HepG2 (cell line): ENCODE measurements around the gene RAC3. TPM values are rescaled to one million over a fixed set of nuclear protein-coding genes. Genes with fewer than 3 reads are reported as not detected.
A peak's percentile ranks its signal among the peaks of the same experiment; 100 is the strongest.

Experiments used
- ATAC-seq: fragments of 200-7000 bp; cut with Tn5 transposase; 3 replicates; pipeline ENCODE4 v1.9.1; 2020; ENCODE audit warnings: mild to moderate bottlenecking, moderate library complexity
- BruUV-seq: library from RNA; stranded (reverse); fragments of 400-500 nt; replicated peaks from 2 replicates; lab custom pipeline; 2021; lab: Mats Ljungman, UMichigan
- CTCF ChIA-PET: fragments of 300-600 bp; formaldehyde crosslinking; extraction: SDS; loops from one replicate; lab custom pipeline; 2021; ENCODE audit warnings: low total read pairs, inconsistent platforms, low intra/inter-chr PET ratio; lab: Yijun Ruan, JAX
- POLR2A ChIA-PET: fragments of 350-600 bp; sonication (Branson Sonifier 250); formaldehyde crosslinking; loops from one replicate; lab custom pipeline; 2020; ENCODE audit warnings: antibody characterized with exemption, inconsistent platforms; lab: Yijun Ruan, JAX
- DNase-seq: peaks from one replicate; pipeline ENCODE4 v3.0.0-alpha.2; 2015; ENCODE audit warnings: low spot score
- FAIRE-seq: peaks from 3 replicates; lab custom pipeline; 2011; peaks lifted over from hg19 to GRCh38; lab: Jason Lieb, UNC
- H2AFZ ChIP-seq: one replicate; pipeline ENCODE4 v1.6.1; 2011; ENCODE audit warnings: low read length, inconsistent platforms
- H3K27ac ChIP-seq: fragments of 300-600 bp; 3 replicates; pipeline ENCODE4 v1.8.0; 2011; ENCODE audit warnings: mixed run types, mild to moderate bottlenecking, mixed read lengths, low read length, inconsistent platforms; ENCODE audit not compliant: insufficient read depth; ENCODE audit errors: extremely low read length
- H3K27me3 ChIP-seq, 2 experiments: fragments of 200-600 bp in 1 of 2; 2 replicates in 1 of 2; 3 replicates in 1 of 2; pipeline versions ENCODE4 v1.6.0 to v1.8.0; 2011; ENCODE audit warnings: low read length in 2 of 2, mild to moderate bottlenecking in 2 of 2, moderate library complexity in 2 of 2, inconsistent platforms in 1 of 2; ENCODE audit not compliant: insufficient read depth in 2 of 2, control insufficient read depth in 1 of 2
- H3K36me3 ChIP-seq, 2 experiments: fragments of 200-600 bp in 1 of 2; replicated peaks in 1 of 2; 2 replicates in 1 of 2; 3 replicates in 1 of 2; pipeline versions ENCODE4 v1.5.1 to v1.8.0; 2011; ENCODE audit warnings: low read length in 2 of 2, inconsistent platforms in 1 of 2; ENCODE audit not compliant: insufficient read depth in 2 of 2, control insufficient read depth in 1 of 2
- H3K4me1 ChIP-seq: 2 replicates; pipeline ENCODE4 v1.5.1; 2012; ENCODE audit warnings: low read length, inconsistent platforms; ENCODE audit not compliant: insufficient read depth
- H3K4me2 ChIP-seq: 2 replicates; pipeline ENCODE4 v1.6.0; 2011; ENCODE audit warnings: low read depth, low read length, inconsistent platforms
- H3K4me3 ChIP-seq, 3 experiments: fragments of 200-600 bp in 1 of 3; sonication (generic), shearing (Covaris generic) in 1 of 3; replicated peaks in 1 of 3; 2 replicates each; pipeline ENCODE4 v1.5.1; 2011 to 2016; ENCODE audit warnings: low read length in 3 of 3, inconsistent platforms in 2 of 3, low read depth in 2 of 3, mild to moderate bottlenecking in 2 of 3, control low read depth in 1 of 3, mixed read lengths in 1 of 3; ENCODE audit not compliant: insufficient read depth in 1 of 3
- H3K79me2 ChIP-seq: one replicate; pipeline ENCODE4 v1.6.1; 2011; ENCODE audit warnings: low read length, inconsistent platforms; ENCODE audit not compliant: insufficient read depth
- H3K9ac ChIP-seq: 2 replicates; pipeline ENCODE4 v1.6.0; 2011; ENCODE audit warnings: mild to moderate bottlenecking, low read depth, low read length, inconsistent platforms; ENCODE audit not compliant: insufficient read depth
- H3K9me3 ChIP-seq: 2 replicates; pipeline ENCODE4 v1.5.1; 2012; ENCODE audit warnings: mild to moderate bottlenecking, low read length
- H4K20me1 ChIP-seq: 2 replicates; pipeline ENCODE4 v1.6.0; 2011; ENCODE audit warnings: inconsistent platforms, mild to moderate bottlenecking, low read length, moderate library complexity; ENCODE audit not compliant: insufficient read depth
- ARNT ChIP-seq: fragments of 450-650 bp; IDR thresholded peaks from 2 replicates; pipeline ENCODE4 v1.6.1; 2017
- ATF7 ChIP-seq, 2 experiments: fragments of 450-650 bp in 1 of 2; sonication (generic) in 1 of 2; formaldehyde crosslinking in 1 of 2; IDR thresholded peaks; 2 replicates each; pipeline versions ENCODE4 v1.4.0 to v1.6.1; 2016 to 2020; ENCODE audit warnings: antibody characterized with exemption in 1 of 2, mild to moderate bottlenecking in 1 of 2, missing genetic modification reagents in 1 of 2
- HOXA3 ChIP-seq: sonication (generic); formaldehyde crosslinking; IDR thresholded peaks from 2 replicates; pipeline ENCODE4 v1.5.0; 2020; ENCODE audit warnings: missing genetic modification reagents
- MBD4 ChIP-seq: IDR thresholded peaks from 2 replicates; pipeline ENCODE4 v1.6.1; 2012; ENCODE audit warnings: low read length, inconsistent platforms, borderline replicate concordance
- MTA3 ChIP-seq: sonication (generic); formaldehyde crosslinking; IDR thresholded peaks from 2 replicates; pipeline ENCODE4 v1.4.0; 2020; ENCODE audit warnings: missing genetic modification reagents
- RFX3 ChIP-seq: IDR thresholded peaks from 2 replicates; pipeline ENCODE4 v1.6.1; 2016; ENCODE audit warnings: missing biosample characterization, missing genetic modification reagents
- SOX6 ChIP-seq, 2 experiments: fragments of 450-650 bp in 1 of 2; sonication (generic) in 1 of 2; formaldehyde crosslinking in 1 of 2; IDR thresholded peaks; 2 replicates each; pipeline versions ENCODE4 v1.4.0 to v1.6.1; 2017 to 2020; ENCODE audit warnings: antibody characterized with exemption in 1 of 2, mild to moderate bottlenecking in 1 of 2, missing genetic modification reagents in 1 of 2
- TARDBP ChIP-seq: sonication (generic); formaldehyde crosslinking; IDR thresholded peaks from 2 replicates; pipeline ENCODE4 v1.8.0; 2022; ENCODE audit warnings: mild to moderate bottlenecking, missing genetic modification reagents
- ZMYM2 ChIP-seq: sonication (generic); formaldehyde crosslinking; IDR thresholded peaks from 2 replicates; pipeline ENCODE4 v1.8.0; 2022; ENCODE audit warnings: mild to moderate bottlenecking, missing genetic modification reagents
- ZNF138 ChIP-seq: sonication (generic); formaldehyde crosslinking; IDR thresholded peaks from 2 replicates; pipeline ENCODE4 v1.5.0; 2020; ENCODE audit warnings: mild to moderate bottlenecking, low read depth, missing genetic modification reagents
- ZNF547 ChIP-seq: sonication (generic); formaldehyde crosslinking; IDR thresholded peaks from 2 replicates; pipeline ENCODE4 v1.5.1; 2020; ENCODE audit warnings: mild to moderate bottlenecking, missing genetic modification reagents
- ZNF572 ChIP-seq: sonication (generic); formaldehyde crosslinking; IDR thresholded peaks from 2 replicates; pipeline ENCODE4 v1.5.1; 2020; ENCODE audit warnings: mild to moderate bottlenecking, missing genetic modification reagents
- ZNF850 ChIP-seq: sonication (generic); formaldehyde crosslinking; conservative IDR thresholded peaks from 2 replicates; pipeline ENCODE4 v1.9.0; 2021; ENCODE audit warnings: mild to moderate bottlenecking, missing genetic modification reagents
- ZSCAN20 ChIP-seq: sonication (generic); formaldehyde crosslinking; IDR thresholded peaks from 2 replicates; pipeline ENCODE4 v1.4.0; 2020; ENCODE audit warnings: missing genetic modification reagents, mild to moderate bottlenecking, borderline replicate concordance
- WGBS: methylation state at CpG from one replicate; pipeline ENCODE4 v1.1.6; 2017; ENCODE audit warnings: low lambda C conversion rate; 5-methylcytosine and 5-hydroxymethylcytosine counted together
- in situ Hi-C: cut with HindIII; loops from 2 replicates; pipeline ENCODE4 v1.10.0; 2017; ENCODE audit warnings: low pct_unique_long_range_greater_than_20kb; ENCODE audit not compliant: extremely low pct_ligation_motif_present
- intact Hi-C: fragments of 100-400 bp; cut with micrococcal nuclease; formaldehyde crosslinking; loops from one replicate; pipeline ENCODE4 v1.10.0; 2022; ENCODE audit not compliant: unreplicated experiment
- polyA plus RNA-seq, 8 experiments: library from polyadenylated mRNA; depleted of rRNA in 3 of 8; stranded (reverse) in 7 of 8; unstranded in 1 of 8; fragments of >200 nt; fragmentation: Illumina TruSeq in 4 of 8; extraction: Trizol in 4 of 8; gene quantifications; 2 replicates each; pipeline versions ENCODE4 v1.2.1 to v1.2.3, GENCODE V29; 2011 to 2016; ENCODE audit warnings: low read depth in 4 of 8, missing spikeins in 1 of 8, mixed read lengths in 1 of 8; ENCODE audit not compliant: insufficient read depth in 1 of 8
- total RNA-seq, 5 experiments: library from RNA; depleted of rRNA; stranded (reverse); fragments of >200 nt; fragmentation: Illumina TruSeq; extraction: Trizol; gene quantifications; 2 replicates each; pipeline ENCODE4 v1.2.3, GENCODE V29; 2016; ENCODE audit warnings: low read depth in 1 of 5
- TF ChIP-seq, protein P1 (sequence below): sonication (generic); formaldehyde crosslinking; IDR thresholded peaks from 2 replicates; pipeline ENCODE4 v1.8.1; 2023; ENCODE audit warnings: mild to moderate bottlenecking, missing genetic modification reagents
- TF ChIP-seq, protein P2 (sequence below): sonication (generic); formaldehyde crosslinking; IDR thresholded peaks from 2 replicates; pipeline ENCODE4 v1.4.0; 2020; ENCODE audit warnings: missing genetic modification reagents
- TF ChIP-seq, protein P3 (sequence below): sonication (generic); formaldehyde crosslinking; conservative IDR thresholded peaks from 2 replicates; pipeline ENCODE4 v1.4.0; 2020; ENCODE audit warnings: missing genetic modification reagents
- TF ChIP-seq, protein P4 (sequence below): sonication (generic); formaldehyde crosslinking; IDR thresholded peaks from 2 replicates; pipeline ENCODE4 v1.8.0; 2022; ENCODE audit warnings: missing genetic modification reagents, mild to moderate bottlenecking, borderline replicate concordance

RAC3 gene
- total and polyA plus RNA-seq, 2 of the 13 experiments (the other 11 are each of a cell fraction or from before 2014, with no cell fraction given): 10.5 to 21.3 TPM

- POLR2A ChIA-PET: interaction anchor here (1.4 to 1.9 kb wide), 2 partner anchors 13 to 17 kb away, joined by 4 to 6 read pairs; partner anchors contain the start of gene DUS1L
- H3K4me3 ChIP-seq: no peak overlapping the region
- no peak for TF ChIP-seq ZNF572 (CRISPR knock-in tag)
- TF ChIP-seq SOX6 (IDR thresholded peaks at IDR 0.05): no peak
- TF ChIP-seq SOX6 (CRISPR knock-in tag; IDR thresholded peaks at IDR 0.05): no peak
- no peak for TF ChIP-seq ATF7 (IDR thresholded peaks at IDR 0.05)
- TF ChIP-seq ATF7 (CRISPR knock-in tag; IDR thresholded peaks at IDR 0.05): no peak
- TF ChIP-seq, protein P1, sequence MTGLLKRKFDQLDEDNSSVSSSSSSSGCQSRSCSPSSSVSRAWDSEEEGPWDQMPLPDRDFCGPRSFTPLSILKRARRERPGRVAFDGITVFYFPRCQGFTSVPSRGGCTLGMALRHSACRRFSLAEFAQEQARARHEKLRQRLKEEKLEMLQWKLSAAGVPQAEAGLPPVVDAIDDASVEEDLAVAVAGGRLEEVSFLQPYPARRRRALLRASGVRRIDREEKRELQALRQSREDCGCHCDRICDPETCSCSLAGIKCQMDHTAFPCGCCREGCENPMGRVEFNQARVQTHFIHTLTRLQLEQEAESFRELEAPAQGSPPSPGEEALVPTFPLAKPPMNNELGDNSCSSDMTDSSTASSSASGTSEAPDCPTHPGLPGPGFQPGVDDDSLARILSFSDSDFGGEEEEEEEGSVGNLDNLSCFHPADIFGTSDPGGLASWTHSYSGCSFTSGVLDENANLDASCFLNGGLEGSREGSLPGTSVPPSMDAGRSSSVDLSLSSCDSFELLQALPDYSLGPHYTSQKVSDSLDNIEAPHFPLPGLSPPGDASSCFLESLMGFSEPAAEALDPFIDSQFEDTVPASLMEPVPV: no peak
- no peak for TF ChIP-seq ZNF138 (CRISPR knock-in tag)
- no peak for TF ChIP-seq ZNF850
- no peak for TF ChIP-seq ZNF547 (CRISPR knock-in tag)
- no peak for TF ChIP-seq MTA3 (CRISPR knock-in tag)
- TF ChIP-seq, protein P2, sequence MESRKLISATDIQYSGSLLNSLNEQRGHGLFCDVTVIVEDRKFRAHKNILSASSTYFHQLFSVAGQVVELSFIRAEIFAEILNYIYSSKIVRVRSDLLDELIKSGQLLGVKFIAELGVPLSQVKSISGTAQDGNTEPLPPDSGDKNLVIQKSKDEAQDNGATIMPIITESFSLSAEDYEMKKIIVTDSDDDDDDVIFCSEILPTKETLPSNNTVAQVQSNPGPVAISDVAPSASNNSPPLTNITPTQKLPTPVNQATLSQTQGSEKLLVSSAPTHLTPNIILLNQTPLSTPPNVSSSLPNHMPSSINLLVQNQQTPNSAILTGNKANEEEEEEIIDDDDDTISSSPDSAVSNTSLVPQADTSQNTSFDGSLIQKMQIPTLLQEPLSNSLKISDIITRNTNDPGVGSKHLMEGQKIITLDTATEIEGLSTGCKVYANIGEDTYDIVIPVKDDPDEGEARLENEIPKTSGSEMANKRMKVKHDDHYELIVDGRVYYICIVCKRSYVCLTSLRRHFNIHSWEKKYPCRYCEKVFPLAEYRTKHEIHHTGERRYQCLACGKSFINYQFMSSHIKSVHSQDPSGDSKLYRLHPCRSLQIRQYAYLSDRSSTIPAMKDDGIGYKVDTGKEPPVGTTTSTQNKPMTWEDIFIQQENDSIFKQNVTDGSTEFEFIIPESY (CRISPR knock-in tag): peak; percentile 90
- TF ChIP-seq TARDBP (CRISPR knock-in tag): no peak
- TF ChIP-seq, protein P3, sequence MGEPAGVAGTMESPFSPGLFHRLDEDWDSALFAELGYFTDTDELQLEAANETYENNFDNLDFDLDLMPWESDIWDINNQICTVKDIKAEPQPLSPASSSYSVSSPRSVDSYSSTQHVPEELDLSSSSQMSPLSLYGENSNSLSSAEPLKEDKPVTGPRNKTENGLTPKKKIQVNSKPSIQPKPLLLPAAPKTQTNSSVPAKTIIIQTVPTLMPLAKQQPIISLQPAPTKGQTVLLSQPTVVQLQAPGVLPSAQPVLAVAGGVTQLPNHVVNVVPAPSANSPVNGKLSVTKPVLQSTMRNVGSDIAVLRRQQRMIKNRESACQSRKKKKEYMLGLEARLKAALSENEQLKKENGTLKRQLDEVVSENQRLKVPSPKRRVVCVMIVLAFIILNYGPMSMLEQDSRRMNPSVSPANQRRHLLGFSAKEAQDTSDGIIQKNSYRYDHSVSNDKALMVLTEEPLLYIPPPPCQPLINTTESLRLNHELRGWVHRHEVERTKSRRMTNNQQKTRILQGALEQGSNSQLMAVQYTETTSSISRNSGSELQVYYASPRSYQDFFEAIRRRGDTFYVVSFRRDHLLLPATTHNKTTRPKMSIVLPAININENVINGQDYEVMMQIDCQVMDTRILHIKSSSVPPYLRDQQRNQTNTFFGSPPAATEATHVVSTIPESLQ (CRISPR knock-in tag): no peak
- TF ChIP-seq ZMYM2 (CRISPR knock-in tag): no peak
- no peak for TF ChIP-seq MBD4
- TF ChIP-seq ZSCAN20 (CRISPR knock-in tag): no peak
- TF ChIP-seq RFX3: no peak
- TF ChIP-seq ARNT: no peak
- TF ChIP-seq, protein P4, sequence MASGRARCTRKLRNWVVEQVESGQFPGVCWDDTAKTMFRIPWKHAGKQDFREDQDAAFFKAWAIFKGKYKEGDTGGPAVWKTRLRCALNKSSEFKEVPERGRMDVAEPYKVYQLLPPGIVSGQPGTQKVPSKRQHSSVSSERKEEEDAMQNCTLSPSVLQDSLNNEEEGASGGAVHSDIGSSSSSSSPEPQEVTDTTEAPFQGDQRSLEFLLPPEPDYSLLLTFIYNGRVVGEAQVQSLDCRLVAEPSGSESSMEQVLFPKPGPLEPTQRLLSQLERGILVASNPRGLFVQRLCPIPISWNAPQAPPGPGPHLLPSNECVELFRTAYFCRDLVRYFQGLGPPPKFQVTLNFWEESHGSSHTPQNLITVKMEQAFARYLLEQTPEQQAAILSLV (CRISPR knock-in tag): no peak
- peak; percentile 76 for TF ChIP-seq HOXA3 (CRISPR knock-in tag)
These were observed 47.7 kb downstream of the RAC3 start for GRCh38 chr17:82079001-82079677.

More at GRCh38 chr17:82079001-82079677, 47.7 kb downstream of the RAC3 start:
- in situ Hi-C loops: no loop called here
- no peaks in the 10 kb centered on the region for H3K79me2 ChIP-seq
- CTCF ChIA-PET: interaction anchor here (0.6 kb wide), 1 partner anchor 49 kb away, joined by 3 read pairs; no protein-coding TSS in a partner anchor
- FAIRE-seq: no peak
- H3K27ac ChIP-seq: no peak overlapping the region
- peaks cover 12% of the 10 kb centered on the region for H3K4me1 ChIP-seq
- intact Hi-C loops: no loop called here
- peaks cover 46 to 56% of the 10 kb centered on the region in 2 experiments for H3K36me3 ChIP-seq
- no peak for DNase-seq
- ATAC-seq: no peak
- H3K9ac ChIP-seq: no peak overlapping the region
- no peaks in the 10 kb centered on the region for H3K9me3 ChIP-seq
- peaks cover 44% of the 10 kb centered on the region for H4K20me1 ChIP-seq
- WGBS: 95% methylated on average over 34 of the region's 47 CpGs
- no peaks in the 10 kb centered on the region for H3K27me3 ChIP-seq
- H3K4me2 ChIP-seq: no peak overlapping the region
- no peak overlapping the region for H2AFZ ChIP-seq
- no TSS peak for BruUV-seq
